ENCODE measurements around the gene RAB4A.

The RAB4A gene

GRCh38 chr1:229305392-229305791 lies 34.5 kb downstream of the RAB4A start:
- no peak overlapping the region for H3K4me3 ChIP-seq (ENCODE audit: low read length)
- no peak for TF ChIP-seq CTCF (IDR thresholded peaks at IDR 0.05; ENCODE audit: insufficient read depth, low read depth, low read length, missing control alignments)
- DNase-seq (ENCODE audit: low read depth), result no peak

DNA sequence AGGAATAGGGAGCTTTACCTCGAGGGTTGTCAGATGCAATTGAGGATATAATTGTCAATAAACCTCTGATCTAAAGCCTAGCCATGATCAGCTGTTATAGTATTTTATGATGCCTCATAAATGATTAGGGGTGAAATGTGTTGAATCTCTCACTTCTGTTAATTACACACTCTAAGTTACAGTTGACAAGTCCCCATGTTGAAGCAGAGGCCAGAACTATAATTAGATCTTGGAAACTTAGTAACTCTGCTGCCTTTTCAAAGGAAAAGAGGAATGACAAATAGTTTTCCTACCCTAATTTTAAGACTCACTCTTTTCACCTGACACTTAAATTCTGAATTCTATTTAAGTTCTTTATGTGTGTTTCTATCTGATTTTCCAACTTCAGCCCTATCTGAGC lies 38.2 kb downstream of the RAB4A start:
- H3K4me3 ChIP-seq (ENCODE audit: low read length), result no peak overlapping the region
- TF ChIP-seq CTCF (IDR thresholded peaks at IDR 0.05; ENCODE audit: insufficient read depth, low read depth, low read length, missing control alignments), result no peak
- DNase-seq (ENCODE audit: low read depth), result no peak

DNA sequence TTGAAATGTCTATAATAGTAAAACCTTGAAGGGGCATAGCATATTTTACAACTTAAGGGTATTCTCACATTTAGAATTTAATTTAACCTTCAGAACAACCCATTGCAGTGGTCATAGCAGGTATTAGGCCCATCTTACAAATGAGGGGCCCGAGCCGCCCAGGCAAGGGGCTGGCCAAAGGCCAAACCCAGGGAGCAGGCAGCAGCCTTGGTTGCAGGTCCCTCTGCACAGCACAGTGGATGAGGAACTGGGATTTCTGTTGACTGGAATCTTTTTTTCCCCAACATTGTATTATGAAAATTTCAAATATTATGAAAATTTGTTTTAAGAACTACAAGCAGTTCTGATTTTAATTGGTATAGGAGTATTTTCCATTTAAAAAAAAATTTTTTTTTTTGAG lies 38.8 kb downstream of the RAB4A start:
- no peak overlapping the region for H3K4me3 ChIP-seq (ENCODE audit: low read length)
- DNase-seq (ENCODE audit: low read depth), result no peak
- TF ChIP-seq CTCF (IDR thresholded peaks at IDR 0.05; ENCODE audit: insufficient read depth, low read depth, low read length, missing control alignments), result no peak

- H3K4me3 ChIP-seq (ENCODE audit: low read length), result no peak overlapping the region
- TF ChIP-seq CTCF (IDR thresholded peaks at IDR 0.05; ENCODE audit: insufficient read depth, low read depth, low read length, missing control alignments), result no peak
- no peak for DNase-seq (ENCODE audit: low read depth)
These were observed 39.9 kb downstream of the RAB4A start for GRCh38 chr1:229310833-229311232.

DNA sequence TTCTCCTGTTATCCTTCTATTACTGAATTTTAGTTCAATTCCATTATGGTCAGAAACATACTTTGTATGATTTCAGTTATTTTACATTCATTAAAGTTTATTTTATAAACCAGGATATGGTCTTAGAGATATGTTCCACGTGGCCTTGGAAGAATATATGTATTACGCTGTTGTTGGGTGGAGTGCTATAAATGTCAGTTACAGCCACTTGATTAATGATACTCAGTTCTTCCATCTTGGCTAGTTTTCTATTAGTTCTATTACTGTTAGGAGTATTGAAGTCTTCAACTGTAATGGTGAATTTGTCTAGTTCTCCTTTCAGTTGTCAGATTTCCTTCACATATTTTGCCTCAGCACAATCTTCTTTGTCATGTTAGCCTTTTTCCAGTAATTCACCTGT lies 45.3 kb downstream of the RAB4A start:
- no peak for DNase-seq (ENCODE audit: low read depth)
- no peak overlapping the region for H3K4me3 ChIP-seq (ENCODE audit: low read length)
- no peak for TF ChIP-seq CTCF (IDR thresholded peaks at IDR 0.05; ENCODE audit: insufficient read depth, low read depth, low read length, missing control alignments)

DNA sequence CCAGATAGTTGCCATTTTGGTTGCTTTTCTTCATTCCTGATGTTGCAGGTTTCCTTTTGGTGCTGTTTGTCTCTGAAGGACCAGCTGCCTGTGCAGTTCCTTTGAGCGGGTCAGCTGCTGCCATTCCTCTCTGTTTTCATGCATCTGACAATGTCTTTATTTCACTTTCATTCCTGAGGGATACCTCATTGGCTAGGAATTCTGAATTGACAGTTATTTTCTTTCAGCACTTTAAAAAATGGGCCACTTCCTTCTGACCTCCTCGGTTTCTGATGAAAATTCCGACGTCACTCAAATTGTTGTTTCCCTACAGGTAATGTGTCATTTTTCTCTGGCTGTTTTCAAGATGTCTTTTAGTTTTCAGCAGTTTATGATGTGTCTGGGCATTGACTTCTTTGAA lies 47.1 kb downstream of the RAB4A start:
- no peak for DNase-seq (ENCODE audit: low read depth)
- no peak overlapping the region for H3K4me3 ChIP-seq (ENCODE audit: low read length)
- TF ChIP-seq CTCF (IDR thresholded peaks at IDR 0.05; ENCODE audit: insufficient read depth, low read depth, low read length, missing control alignments), result no peak

DNA sequence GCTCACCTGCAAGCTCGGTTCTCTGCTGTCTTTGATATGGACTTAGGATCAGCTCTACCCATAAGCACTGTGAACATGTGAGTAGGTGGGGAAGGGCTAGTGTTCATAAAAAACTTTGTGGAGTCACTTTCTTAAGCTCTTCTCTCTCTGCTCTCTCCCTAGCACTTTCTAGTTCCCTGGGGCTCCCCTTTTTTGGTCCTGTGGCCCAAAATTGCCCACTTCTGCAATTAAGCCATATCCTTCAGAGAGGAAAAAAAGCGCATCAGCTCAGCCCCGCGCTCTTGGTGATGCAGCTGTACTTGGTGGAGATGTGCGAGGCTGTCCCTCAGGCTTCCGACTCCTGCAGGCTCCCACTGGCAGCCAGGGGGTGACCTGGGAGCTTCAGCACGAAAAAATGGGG lies 48.6 kb downstream of the RAB4A start:
- no peak for TF ChIP-seq CTCF (IDR thresholded peaks at IDR 0.05; ENCODE audit: insufficient read depth, low read depth, low read length, missing control alignments)
- no peak for DNase-seq (ENCODE audit: low read depth)
- H3K4me3 ChIP-seq (ENCODE audit: low read length), result no peak overlapping the region
